Breast epithelium (tissue), 4 donors: Measurements from ENCODE around the gene SLC2A13. TPM values are rescaled to one million over a fixed set of nuclear protein-coding genes. Genes with fewer than 3 reads are reported as not detected.

ENCODE experiments used
- DNase-seq, 2 donors: peaks; one replicate each; pipeline ENCODE4 v3.0.0-alpha.2; 2019; ENCODE audit warnings: low spot score in 2 of 2
- H3K27ac ChIP-seq, 2 donors: fragments of 200-600 bp; sonication (generic) in 1 of 2; one replicate each; pipeline ENCODE4 v1.5.1; 2016 to 2019; ENCODE audit warnings: mild to moderate bottlenecking in 1 of 2
- H3K27me3 ChIP-seq, 2 donors: fragments of 200-600 bp; sonication (generic) in 1 of 2; one replicate each; pipeline versions ENCODE4 v1.5.1 to v1.6.0; 2017 to 2019; ENCODE audit warnings: control low read depth in 1 of 2, mild to moderate bottlenecking in 1 of 2
- H3K36me3 ChIP-seq: fragments of 200-600 bp; one replicate; pipeline ENCODE4 v1.5.1; 2019
- H3K4me1 ChIP-seq, 2 donors: fragments of 200-600 bp; sonication (generic); one replicate each; pipeline ENCODE4 v1.5.1; 2016 to 2019; ENCODE audit warnings: control low read depth in 1 of 2
- H3K4me3 ChIP-seq, 3 donors: fragments of 200-600 bp; sonication (generic); 1 replicate in 2 of 3; 2 replicates in 1 of 3; pipeline ENCODE4 v1.5.1; 2016 to 2019; ENCODE audit warnings: mild to moderate bottlenecking in 3 of 3, moderate library complexity in 2 of 3
- H3K9me3 ChIP-seq, 2 donors: fragments of 200-600 bp; sonication (generic) in 1 of 2; one replicate each; pipeline ENCODE4 v1.5.1; 2016 to 2019; ENCODE audit warnings: control low read depth in 1 of 2
- POLR2A ChIP-seq: fragments of 450-650 bp; IDR thresholded peaks from one replicate; pipeline ENCODE4 v1.6.1; 2016; ENCODE audit warnings: antibody characterized with exemption, mild to moderate bottlenecking, moderate library complexity
- POLR2AphosphoS5 ChIP-seq, 3 donors: sonication (generic); formaldehyde crosslinking; IDR thresholded peaks; one replicate each; pipeline ENCODE4 v1.6.1; 2017; ENCODE audit warnings: antibody characterized with exemption in 3 of 3
- intact Hi-C: fragments of 100-400 bp; cut with DNase I; formaldehyde crosslinking; loops from one replicate; pipeline ENCODE4 v1.15.1; 2023; ENCODE audit warnings: low total_unique reads
- total RNA-seq, 3 donors: library from RNA; depleted of rRNA; stranded (reverse); fragments of >200 nt; gene quantifications; one replicate each; pipeline ENCODE4 v1.1.0, GENCODE V29; 2016
- TF ChIP-seq, protein P1 (sequence below), 3 donors: fragments of 450-650 bp; IDR thresholded peaks; one replicate each; pipeline ENCODE4 v1.5.1; 2016 to 2017; ENCODE audit warnings: antibody characterized with exemption in 3 of 3, mild to moderate bottlenecking in 3 of 3, moderate library complexity in 3 of 3

Gene SLC2A13
- total RNA-seq, 3 donors from 2014 or later: 17.1 to 32.2 (median 22.0) TPM

DNA sequence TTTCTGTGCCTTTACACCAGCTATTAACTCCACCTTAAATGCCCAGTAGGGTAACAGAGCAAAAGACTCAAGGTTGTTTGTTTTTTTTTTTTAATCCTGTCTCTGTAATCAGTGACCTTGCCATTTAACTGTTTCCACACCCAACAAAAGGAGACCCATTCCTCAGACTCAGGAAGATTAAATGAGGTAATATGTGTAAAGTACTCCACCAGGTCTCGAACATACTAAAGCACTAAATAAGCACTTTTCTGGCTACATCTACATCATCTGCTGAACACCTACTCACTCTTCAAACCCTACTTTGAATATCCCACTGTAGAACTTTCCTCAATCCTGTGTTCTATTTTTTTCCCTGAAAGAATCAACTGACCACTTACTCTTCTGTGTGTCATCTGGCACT is 4.1 kb downstream of the SLC2A13 start:
- Histone ChIP-seq H3K9me3 (no peaks in the 10 kb centered on the region), H3K27ac (no peak overlapping the region), H3K4me3 (no peak overlapping the region), H3K36me3 (no peaks in the 10 kb centered on the region), H3K27me3 (no peaks in the 10 kb centered on the region), H3K4me1 (peaks cover 0 to 4% of the 10 kb centered on the region in 2 donors)
- intact Hi-C loops: loop anchor here (10.0 kb wide), 1 partner anchor 327 kb away; no protein-coding TSS in a partner anchor
- no peak for DNase-seq
- no peak for TF ChIP-seq POLR2AphosphoS5 (IDR thresholded peaks at IDR 0.05)

DNA sequence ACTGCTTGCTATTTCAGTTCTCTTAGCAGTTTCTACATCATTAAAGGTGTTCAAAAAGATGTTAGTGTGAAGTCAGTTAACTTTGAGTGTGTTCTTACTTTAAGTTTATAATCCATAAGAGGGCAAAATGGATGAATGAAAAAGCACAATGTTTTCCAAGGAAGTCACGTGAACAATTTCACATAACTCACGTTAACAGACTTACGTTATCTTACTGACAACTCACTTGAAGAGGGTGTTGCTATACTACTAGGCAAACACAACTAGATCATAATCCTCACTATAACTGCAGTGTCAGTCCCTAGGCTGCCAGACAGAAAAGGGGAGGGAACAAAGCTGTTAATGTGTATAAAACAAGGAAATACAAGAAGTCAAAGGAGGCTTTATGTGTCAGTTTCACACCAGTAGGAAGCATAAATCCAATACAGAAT is 6.4 kb downstream of the SLC2A13 start:
- Histone ChIP-seq H3K4me3 (no peak overlapping the region), H3K27me3 (no peaks in the 10 kb centered on the region), H3K36me3 (no peaks in the 10 kb centered on the region), H3K4me1 (no peaks in the 10 kb centered on the region), H3K9me3 (no peaks in the 10 kb centered on the region), H3K27ac (no peak overlapping the region)
- intact Hi-C loops: no loop called here
- no peak for DNase-seq
- TF ChIP-seq, protein P1, sequence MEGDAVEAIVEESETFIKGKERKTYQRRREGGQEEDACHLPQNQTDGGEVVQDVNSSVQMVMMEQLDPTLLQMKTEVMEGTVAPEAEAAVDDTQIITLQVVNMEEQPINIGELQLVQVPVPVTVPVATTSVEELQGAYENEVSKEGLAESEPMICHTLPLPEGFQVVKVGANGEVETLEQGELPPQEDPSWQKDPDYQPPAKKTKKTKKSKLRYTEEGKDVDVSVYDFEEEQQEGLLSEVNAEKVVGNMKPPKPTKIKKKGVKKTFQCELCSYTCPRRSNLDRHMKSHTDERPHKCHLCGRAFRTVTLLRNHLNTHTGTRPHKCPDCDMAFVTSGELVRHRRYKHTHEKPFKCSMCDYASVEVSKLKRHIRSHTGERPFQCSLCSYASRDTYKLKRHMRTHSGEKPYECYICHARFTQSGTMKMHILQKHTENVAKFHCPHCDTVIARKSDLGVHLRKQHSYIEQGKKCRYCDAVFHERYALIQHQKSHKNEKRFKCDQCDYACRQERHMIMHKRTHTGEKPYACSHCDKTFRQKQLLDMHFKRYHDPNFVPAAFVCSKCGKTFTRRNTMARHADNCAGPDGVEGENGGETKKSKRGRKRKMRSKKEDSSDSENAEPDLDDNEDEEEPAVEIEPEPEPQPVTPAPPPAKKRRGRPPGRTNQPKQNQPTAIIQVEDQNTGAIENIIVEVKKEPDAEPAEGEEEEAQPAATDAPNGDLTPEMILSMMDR (IDR thresholded peaks at IDR 0.05): no peak
- no peak for TF ChIP-seq POLR2AphosphoS5 (IDR thresholded peaks at IDR 0.05)
- TF ChIP-seq POLR2A: no peak

DNA sequence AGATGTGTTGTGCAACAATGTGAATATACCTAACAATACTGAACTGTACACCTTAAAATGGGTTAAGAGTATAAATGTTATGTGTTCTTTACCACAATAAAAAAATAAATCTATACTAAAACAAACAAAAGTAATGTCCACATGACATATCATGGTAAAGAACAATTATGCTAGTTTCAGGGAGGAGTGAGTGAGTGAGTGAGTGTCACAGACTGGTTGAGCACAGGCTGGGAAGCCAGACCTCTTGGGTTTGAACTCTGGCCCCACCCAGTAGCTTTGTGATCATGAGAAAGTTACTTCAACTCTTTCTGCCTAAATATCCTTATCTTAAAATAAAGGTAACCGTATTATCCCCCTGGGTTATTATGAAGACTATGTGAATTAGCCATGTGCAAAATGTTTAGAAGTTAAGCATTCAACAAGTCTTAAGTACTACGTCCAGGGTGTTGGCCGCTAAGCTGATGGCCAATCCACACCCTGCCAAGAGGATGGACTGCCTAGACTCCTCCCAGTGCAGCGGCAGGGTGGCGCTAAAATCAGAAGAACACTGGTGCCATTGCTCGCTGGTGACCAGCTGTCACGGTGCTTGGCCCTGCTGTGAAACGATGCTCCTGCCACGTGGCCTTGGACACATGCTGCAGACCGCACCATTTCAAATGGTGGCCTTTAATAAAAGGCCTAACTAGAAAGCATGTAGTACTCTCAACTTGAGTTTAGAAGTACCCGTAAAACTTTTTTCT is 7.3 kb downstream of the SLC2A13 start:
- no peak for TF ChIP-seq POLR2AphosphoS5 (IDR thresholded peaks at IDR 0.05)
- no peak for TF ChIP-seq POLR2A
- TF ChIP-seq, protein P1 (IDR thresholded peaks at IDR 0.05): no peak
- no peak for DNase-seq
- Histone ChIP-seq H3K27me3 (no peaks in the 10 kb centered on the region), H3K4me1 (no peaks in the 10 kb centered on the region), H3K27ac (no peak overlapping the region), H3K36me3 (no peaks in the 10 kb centered on the region), H3K9me3 (no peaks in the 10 kb centered on the region), H3K4me3 (no peak overlapping the region)
- intact Hi-C loops: no loop called here

DNA sequence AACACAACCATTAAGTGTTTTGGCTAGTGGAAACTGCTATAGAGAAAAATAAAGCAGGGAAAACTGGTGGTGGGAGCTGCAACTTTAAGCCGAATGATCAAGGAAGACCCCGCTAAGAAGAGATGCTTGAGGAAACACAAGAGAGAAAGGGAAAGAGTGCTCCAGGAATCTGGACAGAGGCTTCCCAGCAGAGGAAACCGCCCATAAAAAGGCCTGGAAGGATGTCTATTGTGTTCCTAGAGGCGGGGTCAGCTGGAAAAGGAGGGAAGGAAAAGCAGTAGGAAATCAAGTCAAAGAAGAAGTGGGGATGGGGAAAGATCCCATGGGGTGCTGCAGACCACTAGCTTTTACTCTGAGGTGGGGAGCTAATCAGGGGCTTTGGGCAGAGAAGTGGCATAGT is 12.4 kb downstream of the SLC2A13 start:
- no peak for DNase-seq
- Histone ChIP-seq H3K4me3 (no peak overlapping the region), H3K27me3 (no peaks in the 10 kb centered on the region), H3K9me3 (no peaks in the 10 kb centered on the region), H3K36me3 (no peaks in the 10 kb centered on the region), H3K4me1 (no peaks in the 10 kb centered on the region), H3K27ac (no peak overlapping the region)
- TF ChIP-seq, protein P1 (IDR thresholded peaks at IDR 0.05): no peak
- TF ChIP-seq POLR2AphosphoS5 (IDR thresholded peaks at IDR 0.05) (no peak), POLR2A (no peak)
- intact Hi-C loops: no loop called here

DNA sequence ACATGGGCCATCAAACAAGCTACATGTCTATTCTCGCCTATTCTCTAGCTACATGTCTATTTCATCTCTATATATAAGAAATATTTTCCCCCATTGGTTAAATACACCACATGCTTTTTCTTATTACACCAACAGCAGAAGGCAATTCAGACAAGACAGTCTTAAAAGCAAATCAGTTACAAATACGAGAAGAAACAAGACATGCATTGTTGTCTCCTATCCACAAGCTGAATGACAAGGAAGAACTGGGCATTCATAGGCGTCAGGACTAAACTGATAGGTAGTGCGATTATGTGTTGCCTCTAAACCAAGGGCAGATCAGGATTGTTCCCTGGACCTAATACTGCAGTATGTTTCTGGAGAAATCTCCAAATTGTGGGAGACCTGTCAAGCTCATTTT is 19.4 kb downstream of the SLC2A13 start:
- no peaks in the 10 kb centered on the region for H3K27me3 ChIP-seq
- no peaks in the 10 kb centered on the region for H3K9me3 ChIP-seq
- DNase-seq: no peak
- TF ChIP-seq POLR2A (no peak), POLR2AphosphoS5 (IDR thresholded peaks at IDR 0.05) (no peak)
- TF ChIP-seq, protein P1 (IDR thresholded peaks at IDR 0.05): no peak
- no peaks in the 10 kb centered on the region for H3K4me1 ChIP-seq
- intact Hi-C loops: no loop called here
- no peak overlapping the region for H3K4me3 ChIP-seq
- H3K27ac ChIP-seq: no peak overlapping the region
- no peaks in the 10 kb centered on the region for H3K36me3 ChIP-seq
